HG03060 (cell line): ENCODE data around the gene SYNE1.

ENCODE experiments used
- ATAC-seq: cut with Tn5 transposase; IDR thresholded peaks from one replicate; pipeline ENCODE4 v1.9.1; 2021; ENCODE audit warnings: low read depth, moderate number of reproducible peaks; ENCODE audit not compliant: unreplicated experiment

SYNE1 gene

DNA sequence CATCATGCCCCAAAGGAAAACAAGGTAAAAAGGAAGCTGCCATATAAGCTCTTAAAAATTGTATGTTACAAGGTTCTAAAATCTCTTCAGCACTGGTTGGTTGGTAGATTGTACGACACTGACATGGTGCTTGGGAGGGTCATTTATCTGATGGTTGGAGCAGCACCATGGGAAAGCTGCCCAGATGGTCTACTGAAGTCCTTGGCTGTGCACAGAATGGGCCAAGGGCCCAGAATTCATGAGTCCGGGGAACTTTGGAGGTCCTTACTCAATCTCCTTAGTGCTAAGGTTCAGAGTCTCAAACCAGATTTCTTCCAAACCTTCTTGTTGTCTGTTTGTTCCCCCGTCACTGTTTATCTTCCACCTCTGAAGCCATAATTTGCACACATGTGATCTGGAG lies 515.3 kb downstream of the SYNE1 start:
- no peak for ATAC-seq

DNA sequence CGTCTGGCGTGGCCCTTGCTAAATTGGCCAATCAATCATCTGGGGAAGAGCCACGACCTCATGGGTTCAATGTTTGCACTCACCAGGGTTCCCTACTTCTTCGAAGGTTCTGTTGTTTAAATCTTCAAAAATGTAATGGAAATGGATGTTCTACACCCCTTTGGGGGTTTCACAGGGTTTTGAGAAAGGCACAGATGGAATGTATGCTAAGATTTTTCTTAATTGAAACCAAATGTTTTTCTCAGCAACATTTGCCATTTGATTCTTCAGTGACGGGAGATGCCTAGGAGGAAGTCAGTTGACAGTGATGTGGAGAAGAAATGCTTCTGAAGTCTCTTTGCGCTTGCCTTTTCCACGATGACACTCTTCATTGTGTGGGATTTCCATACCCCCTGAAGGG lies 517.3 kb downstream of the SYNE1 start:
- ATAC-seq, result no peak

DNA sequence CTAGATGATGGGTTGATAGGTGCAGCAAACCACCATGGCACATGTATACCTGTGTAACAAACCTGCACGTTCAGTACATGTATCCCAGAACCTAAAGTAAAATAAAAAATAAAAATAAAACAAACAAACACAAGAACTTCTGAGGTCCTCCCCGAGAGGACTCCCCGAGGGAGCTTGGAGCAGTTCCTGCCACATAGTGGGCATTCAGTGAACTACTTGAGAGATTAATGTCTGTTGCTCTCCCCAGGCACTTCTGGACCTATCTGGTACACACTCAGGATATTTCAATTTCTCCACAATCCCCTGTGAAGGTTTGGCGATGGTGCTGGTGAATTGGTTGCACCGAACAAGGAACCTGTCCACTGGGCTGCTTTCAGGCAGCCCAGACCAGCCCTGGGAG lies 518.5 kb downstream of the SYNE1 start:
- no peak for ATAC-seq

GRCh38 chr6:152118224-152118623 lies 518.9 kb downstream of the SYNE1 start:
- ATAC-seq, result no peak

- peak; percentile 73 for ATAC-seq
Measured at GRCh38 chr6:152117156-152118133, 519.7 kb downstream of the SYNE1 start.

GRCh38 chr6:152112491-152113261 lies 524.5 kb downstream of the SYNE1 start:
- ATAC-seq, result no peak

DNA sequence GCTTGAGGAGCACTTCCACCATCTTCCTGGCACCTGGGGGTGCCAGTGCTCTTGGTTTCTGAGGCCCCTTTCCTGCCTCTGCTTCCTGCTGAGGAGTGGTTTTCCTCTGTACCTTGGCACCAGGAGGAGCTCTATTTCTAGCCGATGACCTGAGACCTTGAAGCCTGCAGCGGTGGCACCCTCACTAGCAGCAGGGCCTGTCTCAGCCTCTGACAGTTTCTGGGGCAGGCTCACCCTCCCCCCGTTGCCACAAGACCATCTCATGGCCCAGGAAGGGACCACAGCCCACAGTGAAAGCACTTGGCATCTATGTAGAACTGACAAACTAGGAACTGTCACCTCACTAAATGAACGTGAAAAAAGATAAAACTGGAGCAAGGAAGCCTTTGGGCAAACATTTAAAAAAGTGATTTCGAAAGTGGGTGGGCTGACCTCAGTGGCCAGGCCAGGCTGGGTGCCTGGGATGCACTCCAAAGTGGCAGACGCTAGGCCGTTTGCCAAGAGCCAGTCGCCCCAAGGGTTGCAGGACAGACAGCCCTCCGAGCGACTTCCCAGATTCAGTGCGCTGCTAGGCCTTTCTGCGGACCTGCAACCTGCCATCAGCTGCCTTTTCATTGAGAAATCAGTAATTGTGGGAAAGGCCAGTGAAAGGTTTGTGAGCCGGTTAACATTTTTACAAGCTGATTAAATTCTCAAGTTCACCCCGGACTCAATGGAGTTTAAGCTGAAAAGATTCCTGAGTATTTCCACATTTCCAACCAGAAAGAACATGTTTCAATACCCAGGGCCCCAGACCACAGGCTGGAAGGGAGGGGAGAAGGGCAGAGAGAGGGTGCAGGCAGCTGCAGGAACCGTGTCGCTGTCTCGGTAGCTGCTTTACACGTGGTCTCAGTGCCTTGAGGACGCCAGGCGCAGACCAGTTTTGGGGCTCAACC lies 526.0 kb downstream of the SYNE1 start:
- no peak for ATAC-seq

DNA sequence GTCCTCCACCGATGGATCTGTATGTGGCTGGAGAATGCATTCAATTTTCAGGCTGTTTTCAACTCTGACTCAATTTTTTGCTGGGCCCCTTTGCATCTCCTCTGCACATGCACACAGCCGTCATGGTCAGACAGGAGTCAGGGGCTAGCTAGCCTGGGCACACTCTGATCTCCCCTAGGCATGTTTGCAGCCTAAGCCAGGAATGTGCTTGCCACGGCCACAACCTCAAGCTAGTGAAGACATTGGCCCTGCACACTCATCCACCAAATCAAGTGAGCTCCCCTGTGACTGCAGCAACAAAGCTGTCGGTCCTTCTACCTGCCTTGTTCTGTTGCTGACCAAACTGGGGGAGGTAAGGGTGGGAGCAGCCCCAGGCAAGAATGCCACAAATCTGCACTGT lies 529.2 kb downstream of the SYNE1 start:
- no peak for ATAC-seq

- ATAC-seq, result no peak
Measured at GRCh38 chr6:152100183-152100618, 537.0 kb downstream of the SYNE1 start.

GRCh38 chr6:152099446-152100182 lies 537.5 kb downstream of the SYNE1 start:
- ATAC-seq, result no peak

GRCh38 chr6:152098683-152099082 lies 538.5 kb downstream of the SYNE1 start:
- ATAC-seq, result no peak

GRCh38 chr6:152096863-152097496 lies 540.2 kb downstream of the SYNE1 start:
- no peak for ATAC-seq

DNA sequence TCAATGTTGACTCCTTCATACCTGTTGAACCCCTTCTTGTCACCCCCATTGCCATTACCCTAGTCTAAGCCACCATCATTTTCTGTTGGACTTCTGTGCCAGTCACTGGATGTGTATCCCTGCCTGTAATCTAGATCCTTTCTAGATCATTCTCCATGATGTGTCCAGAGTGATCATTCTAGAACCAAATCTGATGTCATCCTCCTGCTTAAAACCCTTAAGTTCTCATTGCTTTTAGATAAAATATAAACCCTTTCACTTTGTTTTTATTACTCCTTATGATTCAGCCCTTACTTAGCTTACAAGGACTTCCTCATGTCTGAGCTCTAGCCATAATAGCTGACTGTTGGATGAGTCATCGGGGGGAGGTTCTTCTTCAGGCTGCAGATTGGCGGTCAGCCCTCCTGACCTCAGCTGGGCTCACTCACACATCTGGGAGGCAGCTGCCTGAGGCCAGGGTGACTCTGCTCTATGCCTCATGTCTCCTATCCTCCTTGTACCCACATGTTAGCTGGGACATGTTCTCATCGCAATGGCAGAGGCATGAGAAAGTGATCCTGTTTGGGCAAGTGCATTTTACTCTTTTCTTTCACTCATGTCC lies 542.1 kb downstream of the SYNE1 start:
- ATAC-seq, result peak; percentile 86

- ATAC-seq, result no peak
Measured at GRCh38 chr6:152094276-152094675, 542.9 kb downstream of the SYNE1 start.

- ATAC-seq, result no peak
Measured at GRCh38 chr6:152093711-152094110, 543.5 kb downstream of the SYNE1 start.

- no peak for ATAC-seq
Measured at GRCh38 chr6:152091851-152092341, 545.3 kb downstream of the SYNE1 start.

- no peak for ATAC-seq
Measured at GRCh38 chr6:152091201-152091600, 546.0 kb downstream of the SYNE1 start.

GRCh38 chr6:152089992-152090391 lies 547.2 kb downstream of the SYNE1 start:
- ATAC-seq, result no peak

GRCh38 chr6:152087701-152088100 lies 549.5 kb downstream of the SYNE1 start:
- ATAC-seq, result no peak
